Middle frontal gyrus (tissue), 1 donor: Measurements from ENCODE around the gene SIRPA.

ENCODE experiments used
- DNase-seq: peaks from one replicate; pipeline ENCODE4 v3.0.0-alpha.2; 2015; ENCODE audit warnings: low spot score; ENCODE audit errors: extremely low spot score

SIRPA gene

DNA sequence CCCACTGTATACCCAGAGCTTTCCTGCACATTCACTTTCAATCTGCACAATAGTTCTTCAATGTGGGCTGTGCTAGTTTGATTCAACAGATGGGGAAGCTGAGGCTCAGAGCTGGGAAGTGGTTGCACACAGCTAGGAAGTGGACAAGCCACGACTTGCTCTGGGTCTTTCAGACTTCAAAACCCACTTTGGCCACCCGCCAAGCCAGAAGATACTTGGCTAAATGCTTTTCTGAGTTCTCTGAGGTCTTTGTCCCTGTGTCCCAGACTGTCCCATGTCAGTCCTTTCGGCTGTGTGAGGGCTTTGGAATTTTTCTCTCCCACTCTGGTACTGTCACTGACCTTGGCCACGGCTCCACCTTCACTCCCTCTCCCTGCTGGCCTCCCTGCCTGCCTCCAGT, 88.1 kb downstream of the SIRPA start:
- no peak for DNase-seq

GRCh38 chr20:1987826-1988225, 92.6 kb downstream of the SIRPA start:
- no peak for DNase-seq
